A549 (cell line): ENCODE measurements around the gene RASA3. TPM values are rescaled to one million over a fixed set of nuclear protein-coding genes. Genes with fewer than 3 reads are reported as not detected.

ENCODE experiments used
- ATAC-seq, 2 experiments: fragments of 200-7000 bp in 1 of 2; fragments of >200 bp in 1 of 2; cut with Nextera tagmentation in 1 of 2; cut with Tn5 transposase in 1 of 2; 3 replicates each; pipeline versions ENCODE4 v1.8.0 to v1.9.1; 2018 to 2020; ENCODE audit warnings: mild to moderate bottlenecking in 1 of 2, moderate library complexity in 1 of 2
- CTCF ChIA-PET: fragments of 300-600 bp; sonication (Branson Sonifier 250); formaldehyde crosslinking; extraction: SDS; loops from one replicate; lab custom pipeline; 2021; ENCODE audit warnings: antibody characterized with exemption, inconsistent platforms; lab: Yijun Ruan, JAX
- POLR2A ChIA-PET: fragments of 350-600 bp; formaldehyde crosslinking; extraction: SDS; loops from one replicate; lab custom pipeline; 2021; ENCODE audit warnings: antibody characterized with exemption, inconsistent platforms; lab: Yijun Ruan, JAX
- DNase-seq, 2 experiments: peaks; one replicate each; pipeline versions ENCODE4 v3.0.0 to v3.0.0-alpha.2; 2011 to 2016; ENCODE audit warnings: low read depth in 1 of 2, low spot score in 1 of 2
- FAIRE-seq: peaks from 2 replicates; lab custom pipeline; 2011; peaks lifted over from hg19 to GRCh38; lab: Jason Lieb, UNC
- H3K27ac ChIP-seq, 2 experiments: fragments of >200 bp; sonication (Bioruptor Twin); formaldehyde crosslinking; 3 replicates each; pipeline ENCODE4 v1.5.1; 2016 to 2017
- H3K4me1 ChIP-seq: fragments of >200 bp; sonication (Bioruptor Twin); formaldehyde crosslinking; 3 replicates; pipeline ENCODE4 v1.6.1; 2016
- H3K4me2 ChIP-seq: fragments of >200 bp; sonication (Bioruptor Twin); formaldehyde crosslinking; 3 replicates; pipeline ENCODE4 v1.6.1; 2016
- H3K4me3 ChIP-seq: fragments of >200 bp; sonication (Bioruptor Twin); formaldehyde crosslinking; 3 replicates; pipeline ENCODE4 v1.5.1; 2016
- H3K9me3 ChIP-seq: fragments of >200 bp; sonication (Bioruptor Twin); formaldehyde crosslinking; 3 replicates; pipeline ENCODE4 v1.6.1; 2016
- BCL3 ChIP-seq: fragments of >200 bp; sonication (Bioruptor Twin); formaldehyde crosslinking; IDR thresholded peaks from 3 replicates; pipeline ENCODE4 v1.6.1; 2016
- CBX8 ChIP-seq: fragments of 200-600 bp; sonication (generic); IDR thresholded peaks from 2 replicates; pipeline ENCODE4 v1.6.1; 2016
- CEBPB ChIP-seq, 2 experiments: fragments of >200 bp in 1 of 2; sonication (Bioruptor Twin) in 1 of 2; formaldehyde crosslinking in 1 of 2; IDR thresholded peaks; 2 replicates each; pipeline ENCODE4 v1.6.1; 2012 to 2016
- CHD2 ChIP-seq: fragments of 150-350 bp; IDR thresholded peaks from 2 replicates; pipeline ENCODE4 v1.6.1; 2014; ENCODE audit warnings: low read length; ENCODE audit not compliant: partially characterized antibody
- EHF ChIP-seq: fragments of 250-450 bp; sonication (Bioruptor Pico); IDR thresholded peaks from 2 replicates; pipeline ENCODE4 v1.5.0; 2020; ENCODE audit warnings: mild to moderate bottlenecking
- EHMT2 ChIP-seq: fragments of 200-600 bp; sonication (generic); IDR thresholded peaks from 2 replicates; pipeline ENCODE4 v1.6.1; 2016; ENCODE audit warnings: antibody characterized with exemption, low read depth, mild to moderate bottlenecking, moderate library complexity
- ELK1 ChIP-seq: fragments of 150-350 bp; IDR thresholded peaks from 2 replicates; pipeline ENCODE4 v1.6.1; 2014; ENCODE audit warnings: low read depth, mild to moderate bottlenecking, low read length
- EP300 ChIP-seq, 2 experiments: fragments of >200 bp; sonication (Bioruptor Twin); formaldehyde crosslinking; IDR thresholded peaks; 2 replicates in 1 of 2; 3 replicates in 1 of 2; pipeline ENCODE4 v1.6.1; 2016 to 2017
- FOSB ChIP-seq: fragments of 250-450 bp; sonication (Bioruptor Pico); IDR thresholded peaks from 2 replicates; pipeline ENCODE4 v1.5.0; 2020; ENCODE audit warnings: mild to moderate bottlenecking, moderate library complexity
- FOSL2 ChIP-seq, 2 experiments: fragments of 450-650 bp in 1 of 2; fragments of >200 bp in 1 of 2; sonication (Bioruptor Twin) in 1 of 2; formaldehyde crosslinking; IDR thresholded peaks; 2 replicates each; pipeline versions ENCODE4 v1.5.0 to v1.6.1; 2016 to 2020; ENCODE audit warnings: mild to moderate bottlenecking in 1 of 2, moderate library complexity in 1 of 2
- HES2 ChIP-seq: fragments of >200 bp; sonication (Bioruptor Twin); formaldehyde crosslinking; IDR thresholded peaks from 2 replicates; pipeline ENCODE4 v1.6.1; 2016
- HOXB5 ChIP-seq: fragments of 250-450 bp; sonication (Bioruptor Pico); IDR thresholded peaks from 2 replicates; pipeline ENCODE4 v1.5.0; 2020; ENCODE audit warnings: mild to moderate bottlenecking, moderate library complexity
- JUNB ChIP-seq: fragments of >200 bp; sonication (Bioruptor Twin); formaldehyde crosslinking; IDR thresholded peaks from 2 replicates; pipeline ENCODE4 v1.6.1; 2016
- KDM1A ChIP-seq: fragments of 200-600 bp; sonication (generic); IDR thresholded peaks from 2 replicates; pipeline ENCODE4 v1.6.1; 2016; ENCODE audit warnings: low read depth, mild to moderate bottlenecking
- KDM5A ChIP-seq: fragments of 200-600 bp; sonication (generic); IDR thresholded peaks from 2 replicates; pipeline ENCODE4 v1.6.1; 2016; ENCODE audit warnings: antibody characterized with exemption, mild to moderate bottlenecking
- MAFK ChIP-seq: fragments of 450-650 bp; IDR thresholded peaks from 2 replicates; pipeline ENCODE4 v1.6.1; 2014; ENCODE audit not compliant: partially characterized antibody
- MAZ ChIP-seq: fragments of 150-350 bp; IDR thresholded peaks from 2 replicates; pipeline ENCODE4 v1.6.1; 2014; ENCODE audit warnings: antibody characterized with exemption, low read depth, low read length, borderline replicate concordance
- PHF8 ChIP-seq: fragments of 200-600 bp; sonication (generic); IDR thresholded peaks from 2 replicates; pipeline ENCODE4 v1.6.1; 2016; ENCODE audit warnings: low read depth, mild to moderate bottlenecking, antibody characterized with exemption, moderate library complexity, borderline replicate concordance
- RCOR1 ChIP-seq: fragments of 150-350 bp; IDR thresholded peaks from 2 replicates; pipeline ENCODE4 v1.6.1; 2014; ENCODE audit warnings: antibody characterized with exemption, low read length, low read depth
- RNF2 ChIP-seq: fragments of 200-600 bp; sonication (generic); IDR thresholded peaks from 2 replicates; pipeline ENCODE4 v1.6.1; 2016; ENCODE audit warnings: low read depth, mild to moderate bottlenecking, antibody characterized with exemption, moderate library complexity, borderline replicate concordance
- SMC3 ChIP-seq: fragments of >200 bp; sonication (Bioruptor Twin); formaldehyde crosslinking; IDR thresholded peaks from 3 replicates; pipeline ENCODE4 v1.6.1; 2018; ENCODE audit warnings: inconsistent platforms
- SREBF2 ChIP-seq: fragments of 450-650 bp; IDR thresholded peaks from 2 replicates; pipeline ENCODE4 v1.6.1; 2014; ENCODE audit warnings: mild to moderate bottlenecking, moderate library complexity
- TFCP2L1 ChIP-seq: fragments of 250-450 bp; sonication (Bioruptor Pico); IDR thresholded peaks from 2 replicates; pipeline ENCODE4 v1.5.0; 2021; ENCODE audit warnings: mild to moderate bottlenecking
- ZC3H11A ChIP-seq: fragments of 450-650 bp; IDR thresholded peaks from 2 replicates; pipeline ENCODE4 v1.6.1; 2014; ENCODE audit warnings: antibody characterized with exemption, mild to moderate bottlenecking
- ZNF302 ChIP-seq: fragments of 250-450 bp; sonication (Bioruptor Pico); IDR thresholded peaks from 2 replicates; pipeline ENCODE4 v1.9.0; 2021; ENCODE audit warnings: inconsistent platforms, mild to moderate bottlenecking, moderate library complexity
- WGBS: methylation state at CpG from one replicate; pipeline ENCODE4 v1.1.6; 2017; ENCODE audit errors: missing lambda C conversion rate; 5-methylcytosine and 5-hydroxymethylcytosine counted together
- polyA plus RNA-seq, 4 experiments: library from polyadenylated mRNA; depleted of rRNA in 3 of 4; stranded (reverse); fragments of >200 nt; fragmentation: RNase III in 1 of 4; extraction: RNeasy Plus Mini Kit Qiagen cat#74134 plus additional on column Dnase treatment in 1 of 4; gene quantifications; 2 replicates in 3 of 4; 3 replicates in 1 of 4; pipeline ENCODE4 v1.2.3, GENCODE V29; 2011 to 2017
- TF ChIP-seq, protein P1 (sequence below): fragments of 250-450 bp; sonication (Bioruptor Pico); IDR thresholded peaks from 2 replicates; pipeline ENCODE4 v1.5.0; 2020; ENCODE audit warnings: low read depth, mild to moderate bottlenecking, moderate library complexity
- TF ChIP-seq, protein P2 (sequence below): fragments of 200-600 bp; sonication (generic); IDR thresholded peaks from 2 replicates; pipeline ENCODE4 v1.6.1; 2016; ENCODE audit warnings: antibody characterized with exemption, mild to moderate bottlenecking, moderate library complexity

RASA3 gene
- polyA plus RNA-seq, 2 of the 4 experiments (the other 2 are of a cell fraction), result 4.3 to 7.6 TPM

- DNase-seq (no peak), ATAC-seq (no peak), FAIRE-seq (no peak)
- WGBS, result 85% methylated on average over 5 of the region's 5 CpGs
- no peak overlapping the region for H3K4me3 ChIP-seq
- TF ChIP-seq ZNF302 (CRISPR knock-in tag) (no peak), BCL3 (no peak), EP300 (IDR thresholded peaks at IDR 0.05) (no peak), EHMT2 (no peak), RNF2 (no peak), HOXB5 (CRISPR knock-in tag) (no peak), CEBPB (IDR thresholded peaks at IDR 0.05) (no peak), SREBF2 (no peak), JUNB (no peak), FOSB (CRISPR knock-in tag) (no peak), ZC3H11A (no peak), ELK1 (no peak), RCOR1 (no peak), MAZ (no peak), FOSL2 (IDR thresholded peaks at IDR 0.05) (no peak), FOSL2 (CRISPR knock-in tag; IDR thresholded peaks at IDR 0.05) (no peak), TFCP2L1 (CRISPR knock-in tag) (no peak), HES2 (no peak), KDM1A (no peak)
- no peak overlapping the region for H3K4me2 ChIP-seq
- no peak overlapping the region for H3K27ac ChIP-seq
- ChIA-PET POLR2A (no interaction called here), CTCF (interaction anchor here (1.8 kb wide), 1 partner anchor 16 kb away, joined by 4 read pairs; no protein-coding TSS in a partner anchor)
- no peaks in the 10 kb centered on the region for H3K9me3 ChIP-seq
- no peaks in the 10 kb centered on the region for H3K4me1 ChIP-seq
Observed at GRCh38 chr13:114167885-114168284, 35.5 kb upstream of the RASA3 start.

DNA sequence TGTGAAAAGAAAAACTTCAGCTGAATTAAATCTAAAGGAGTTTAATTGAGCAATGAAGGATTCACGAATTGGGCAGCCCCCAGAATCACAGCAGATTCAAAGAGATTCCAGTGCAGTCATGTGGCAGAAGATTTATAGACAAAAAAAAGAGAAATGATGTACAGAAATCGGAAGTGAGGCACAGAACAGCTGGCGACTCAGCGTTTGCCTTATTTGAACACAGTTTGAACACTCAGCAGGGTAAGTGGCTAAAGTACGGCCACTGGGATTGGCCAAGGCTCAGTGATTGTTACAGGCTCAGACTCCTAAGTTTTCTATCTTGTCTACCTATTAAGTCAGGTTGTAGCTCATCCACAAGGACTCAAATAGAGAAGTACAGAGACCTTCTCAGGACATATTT lies 35.0 kb upstream of the RASA3 start:
- Histone ChIP-seq H3K27ac (no peak overlapping the region), H3K4me1 (no peaks in the 10 kb centered on the region), H3K9me3 (no peaks in the 10 kb centered on the region), H3K4me3 (no peak overlapping the region), H3K4me2 (no peak overlapping the region)
- ATAC-seq (no peak), DNase-seq (no peak), FAIRE-seq (no peak)
- ChIA-PET CTCF (interaction anchor here (1.8 kb wide), 1 partner anchor 16 kb away, joined by 4 read pairs; no protein-coding TSS in a partner anchor), POLR2A (no interaction called here)
- 60% methylated on average over 5 of the region's 5 CpGs for WGBS
- TF ChIP-seq CHD2, result no peak
- TF ChIP-seq, protein P1, sequence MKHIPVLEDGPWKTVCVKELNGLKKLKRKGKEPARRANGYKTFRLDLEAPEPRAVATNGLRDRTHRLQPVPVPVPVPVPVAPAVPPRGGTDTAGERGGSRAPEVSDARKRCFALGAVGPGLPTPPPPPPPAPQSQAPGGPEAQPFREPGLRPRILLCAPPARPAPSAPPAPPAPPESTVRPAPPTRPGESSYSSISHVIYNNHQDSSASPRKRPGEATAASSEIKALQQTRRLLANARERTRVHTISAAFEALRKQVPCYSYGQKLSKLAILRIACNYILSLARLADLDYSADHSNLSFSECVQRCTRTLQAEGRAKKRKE (CRISPR knock-in tag), result no peak
- no peak for TF ChIP-seq SMC3
- TF ChIP-seq TFCP2L1 (CRISPR knock-in tag), result no peak
- no peak for TF ChIP-seq KDM5A
- no peak for TF ChIP-seq JUNB
- no peak for TF ChIP-seq EHF (CRISPR knock-in tag)
- TF ChIP-seq ELK1, result no peak
- TF ChIP-seq EP300 (IDR thresholded peaks at IDR 0.05), result no peak
- no peak for TF ChIP-seq SREBF2
- no peak for TF ChIP-seq MAFK
- no peak for TF ChIP-seq PHF8
- no peak for TF ChIP-seq CBX8
- TF ChIP-seq ZNF302 (CRISPR knock-in tag), result no peak
- TF ChIP-seq, protein P2, sequence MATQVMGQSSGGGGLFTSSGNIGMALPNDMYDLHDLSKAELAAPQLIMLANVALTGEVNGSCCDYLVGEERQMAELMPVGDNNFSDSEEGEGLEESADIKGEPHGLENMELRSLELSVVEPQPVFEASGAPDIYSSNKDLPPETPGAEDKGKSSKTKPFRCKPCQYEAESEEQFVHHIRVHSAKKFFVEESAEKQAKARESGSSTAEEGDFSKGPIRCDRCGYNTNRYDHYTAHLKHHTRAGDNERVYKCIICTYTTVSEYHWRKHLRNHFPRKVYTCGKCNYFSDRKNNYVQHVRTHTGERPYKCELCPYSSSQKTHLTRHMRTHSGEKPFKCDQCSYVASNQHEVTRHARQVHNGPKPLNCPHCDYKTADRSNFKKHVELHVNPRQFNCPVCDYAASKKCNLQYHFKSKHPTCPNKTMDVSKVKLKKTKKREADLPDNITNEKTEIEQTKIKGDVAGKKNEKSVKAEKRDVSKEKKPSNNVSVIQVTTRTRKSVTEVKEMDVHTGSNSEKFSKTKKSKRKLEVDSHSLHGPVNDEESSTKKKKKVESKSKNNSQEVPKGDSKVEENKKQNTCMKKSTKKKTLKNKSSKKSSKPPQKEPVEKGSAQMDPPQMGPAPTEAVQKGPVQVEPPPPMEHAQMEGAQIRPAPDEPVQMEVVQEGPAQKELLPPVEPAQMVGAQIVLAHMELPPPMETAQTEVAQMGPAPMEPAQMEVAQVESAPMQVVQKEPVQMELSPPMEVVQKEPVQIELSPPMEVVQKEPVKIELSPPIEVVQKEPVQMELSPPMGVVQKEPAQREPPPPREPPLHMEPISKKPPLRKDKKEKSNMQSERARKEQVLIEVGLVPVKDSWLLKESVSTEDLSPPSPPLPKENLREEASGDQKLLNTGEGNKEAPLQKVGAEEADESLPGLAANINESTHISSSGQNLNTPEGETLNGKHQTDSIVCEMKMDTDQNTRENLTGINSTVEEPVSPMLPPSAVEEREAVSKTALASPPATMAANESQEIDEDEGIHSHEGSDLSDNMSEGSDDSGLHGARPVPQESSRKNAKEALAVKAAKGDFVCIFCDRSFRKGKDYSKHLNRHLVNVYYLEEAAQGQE, result no peak
